ENCODE results near the gene RHBDD1.

GRCh38 chr2:226788881-226789490 is 46.9 kb upstream of the RHBDD1 start:
- TF ChIP-seq HOXB13 (CRISPR knock-in tag; IDR thresholded peaks at IDR 0.05; ENCODE audit: low read depth) (no peak), CTCF (IDR thresholded peaks at IDR 0.05) (no peak), POLR2A (IDR thresholded peaks at IDR 0.05; ENCODE audit: low read length) (no peak), RCOR1 (IDR thresholded peaks at IDR 0.05; ENCODE audit: low read depth, low read length) (no peak), ESRRA (IDR thresholded peaks at IDR 0.05; ENCODE audit: borderline replicate concordance, low read length) (no peak), EP300 (IDR thresholded peaks at IDR 0.05) (no peak), JUN (IDR thresholded peaks at IDR 0.05) (no peak), RNF2 (IDR thresholded peaks at IDR 0.05; ENCODE audit: borderline replicate concordance, low read depth) (no peak), HES2 (IDR thresholded peaks at IDR 0.05) (no peak), GATA3 (IDR thresholded peaks at IDR 0.05; ENCODE audit: borderline replicate concordance) (no peak), SREBF2 (IDR thresholded peaks at IDR 0.05) (no peak), EHMT2 (IDR thresholded peaks at IDR 0.05; ENCODE audit: low read depth) (no peak), NFE2L2 (conservative IDR thresholded peaks at IDR 0.05; ENCODE audit: low read length) (no peak)
